GM18517 (cell line): ENCODE data around the gene RC3H1.
"Not testable (repeated sequence)": the region's sequence is repeated elsewhere in the genome, so short reads cannot be mapped to it uniquely, and the experiment has no call there.

Experiments used
- ATAC-seq: cut with Tn5 transposase; IDR thresholded peaks from one replicate; pipeline ENCODE4 v1.9.1; 2021; ENCODE audit warnings: mild to moderate bottlenecking, moderate library complexity; ENCODE audit not compliant: unreplicated experiment

The RC3H1 gene

GRCh38 chr1:174031099-174031498 lies 8.9 kb upstream of the RC3H1 start:
- ATAC-seq, result no peak

- ATAC-seq, result no peak
These were observed 6.3 kb upstream of the RC3H1 start for GRCh38 chr1:174028495-174028894.

GRCh38 chr1:174023440-174023839 lies 1.3 kb upstream of the RC3H1 start:
- no peak for ATAC-seq

GRCh38 chr1:174022976-174023277 lies 770 bp upstream of the RC3H1 start:
- no peak for ATAC-seq

- peak; percentile 7 for ATAC-seq
These were observed 522 bp downstream of the RC3H1 start for GRCh38 chr1:174021591-174022079.

GRCh38 chr1:174018565-174018964 lies 3.6 kb downstream of the RC3H1 start:
- ATAC-seq, result no peak

- no peak for ATAC-seq
These were observed 4.8 kb downstream of the RC3H1 start for GRCh38 chr1:174017231-174017970.

- ATAC-seq, result no peak
These were observed 8.2 kb downstream of the RC3H1 start for GRCh38 chr1:174013864-174014418.

GRCh38 chr1:174008979-174009378 lies 13.2 kb downstream of the RC3H1 start:
- no peak for ATAC-seq

- ATAC-seq, result no peak
These were observed 13.9 kb downstream of the RC3H1 start for GRCh38 chr1:174008269-174008668.

- ATAC-seq, result no peak
These were observed 14.3 kb downstream of the RC3H1 start for GRCh38 chr1:174007851-174008250.

GRCh38 chr1:174005032-174005431 lies 17.1 kb downstream of the RC3H1 start:
- ATAC-seq, result peak; percentile 97

GRCh38 chr1:174003867-174004266 lies 18.3 kb downstream of the RC3H1 start:
- no peak for ATAC-seq

- ATAC-seq, result no peak
These were observed 20.6 kb downstream of the RC3H1 start for GRCh38 chr1:174001573-174001972.

- ATAC-seq, result no peak
These were observed 21.8 kb downstream of the RC3H1 start for GRCh38 chr1:174000371-174000770.

- no peak for ATAC-seq
These were observed 24.4 kb downstream of the RC3H1 start for GRCh38 chr1:173997791-173998190.

GRCh38 chr1:173996995-173997394 lies 25.2 kb downstream of the RC3H1 start:
- ATAC-seq, result no peak

GRCh38 chr1:173995475-173995874 lies 26.7 kb downstream of the RC3H1 start:
- ATAC-seq, result no peak

- ATAC-seq, result not testable (repeated sequence)
These were observed 28.2 kb downstream of the RC3H1 start for GRCh38 chr1:173993948-173994347.

GRCh38 chr1:173988068-173988467 lies 34.1 kb downstream of the RC3H1 start:
- no peak for ATAC-seq

GRCh38 chr1:173986951-173987350 lies 35.2 kb downstream of the RC3H1 start:
- no peak for ATAC-seq

- ATAC-seq, result no peak
These were observed 51.9 kb downstream of the RC3H1 start for GRCh38 chr1:173970252-173970651.

- ATAC-seq, result not testable (repeated sequence)
These were observed 56.3 kb downstream of the RC3H1 start for GRCh38 chr1:173965896-173966295.
